Measurements from ENCODE around the gene PCBP4. TPM values are rescaled to one million over a fixed set of nuclear protein-coding genes. Genes with fewer than 3 reads are reported as not detected.

The PCBP4 gene
- total RNA-seq, 1 experiment from 2014 or later, result 48.8 TPM

DNA sequence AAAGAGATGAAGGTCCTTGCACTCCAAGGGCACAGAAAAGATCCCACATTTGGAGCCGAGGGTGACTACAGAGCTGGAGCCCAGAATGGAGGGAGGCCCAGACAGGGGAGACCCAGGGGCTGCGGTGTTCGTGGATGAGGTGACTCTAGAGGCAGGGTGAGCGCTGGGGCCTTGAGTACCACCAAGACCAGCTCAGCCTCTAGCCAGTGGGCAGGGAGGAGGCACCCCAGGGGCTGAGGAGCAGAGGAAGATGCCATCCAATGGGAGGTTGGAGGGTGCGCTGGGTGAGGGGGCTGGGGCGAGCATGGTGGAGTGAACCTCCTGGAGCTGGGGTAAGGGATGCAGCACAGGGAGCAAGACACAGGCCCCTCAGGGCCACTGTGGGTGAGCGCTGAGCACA lies 38.8 kb downstream of the PCBP4 start:
- no peaks in the 10 kb centered on the region for H3K9me3 ChIP-seq (ENCODE audit: control insufficient read depth in 1 of 2, insufficient read depth in 1 of 2, low read depth in 1 of 2, low read length in 2 of 2)
- no peak overlapping the region for H3K9ac ChIP-seq (ENCODE audit: low read length)
- H3K4me1 ChIP-seq (ENCODE audit: control insufficient read depth in 1 of 2, insufficient read depth in 2 of 2, low read length in 2 of 2), result no peaks in the 10 kb centered on the region
- H4K20me1 ChIP-seq (ENCODE audit: insufficient read depth), result no peaks in the 10 kb centered on the region
- CTCF ChIA-PET, result no interaction called here
- H3K27ac ChIP-seq (ENCODE audit: low read depth, low read length), result no peak overlapping the region
- no peak for ATAC-seq
- no peak for TF ChIP-seq SIN3A (IDR thresholded peaks at IDR 0.05; ENCODE audit: low read depth)
- no peak for TF ChIP-seq CBX3 (IDR thresholded peaks at IDR 0.05; ENCODE audit: low read depth)
- TF ChIP-seq REST (IDR thresholded peaks at IDR 0.05; ENCODE audit: low read depth), result no peak
- no peak for TF ChIP-seq JUND (IDR thresholded peaks at IDR 0.05)
- TF ChIP-seq EZH2phosphoT487 (IDR thresholded peaks at IDR 0.05; ENCODE audit: borderline replicate concordance), result no peak
- intact Hi-C loops (cut with micrococcal nuclease), result no loop called here
- DNase-seq (ENCODE audit: low read depth, low spot score), result no peak
- POLR2A ChIA-PET, result no interaction called here
- BruUV-seq (replicated peaks), result no TSS peak
- RAD21 ChIA-PET (ENCODE audit: low non-redundant PET in 1 of 2, low total read pairs in 2 of 2, uncharacterized antibody in 2 of 2, unreplicated experiment in 2 of 2), result no interaction called here
- H3K4me2 ChIP-seq (ENCODE audit: low read length), result no peak overlapping the region
- H2AFZ ChIP-seq (ENCODE audit: low read depth, low read length, poor library complexity, severe bottlenecking), result no peak overlapping the region
- no peaks in the 10 kb centered on the region for H3K79me2 ChIP-seq (ENCODE audit: insufficient read depth, low read length)
- H3K27me3 ChIP-seq (ENCODE audit: insufficient read depth, low read length), result no peaks in the 10 kb centered on the region
- peaks cover 6 to 9% of the 10 kb centered on the region in 2 experiments; a peak in 3 of 4 replicates for H3K36me3 ChIP-seq (ENCODE audit: control insufficient read depth in 1 of 2, insufficient read depth in 2 of 2, low read length in 2 of 2)
- no peaks in the 10 kb centered on the region for H3K9me2 ChIP-seq (ENCODE audit: insufficient read depth)
- no peak overlapping the region for H3K4me3 ChIP-seq (replicated peaks in 1 of 2; ENCODE audit: low read depth in 1 of 2, low read length in 2 of 2)
